Measurements from ENCODE around the gene CENPT. TPM values are rescaled to one million over a fixed set of nuclear protein-coding genes. Genes with fewer than 3 reads are reported as not detected.

The CENPT gene
- total and polyA plus RNA-seq, 2 of the 13 experiments (the other 11 are each of a cell fraction or from before 2014, with no cell fraction given), result 40.9 to 43.3 TPM

DNA sequence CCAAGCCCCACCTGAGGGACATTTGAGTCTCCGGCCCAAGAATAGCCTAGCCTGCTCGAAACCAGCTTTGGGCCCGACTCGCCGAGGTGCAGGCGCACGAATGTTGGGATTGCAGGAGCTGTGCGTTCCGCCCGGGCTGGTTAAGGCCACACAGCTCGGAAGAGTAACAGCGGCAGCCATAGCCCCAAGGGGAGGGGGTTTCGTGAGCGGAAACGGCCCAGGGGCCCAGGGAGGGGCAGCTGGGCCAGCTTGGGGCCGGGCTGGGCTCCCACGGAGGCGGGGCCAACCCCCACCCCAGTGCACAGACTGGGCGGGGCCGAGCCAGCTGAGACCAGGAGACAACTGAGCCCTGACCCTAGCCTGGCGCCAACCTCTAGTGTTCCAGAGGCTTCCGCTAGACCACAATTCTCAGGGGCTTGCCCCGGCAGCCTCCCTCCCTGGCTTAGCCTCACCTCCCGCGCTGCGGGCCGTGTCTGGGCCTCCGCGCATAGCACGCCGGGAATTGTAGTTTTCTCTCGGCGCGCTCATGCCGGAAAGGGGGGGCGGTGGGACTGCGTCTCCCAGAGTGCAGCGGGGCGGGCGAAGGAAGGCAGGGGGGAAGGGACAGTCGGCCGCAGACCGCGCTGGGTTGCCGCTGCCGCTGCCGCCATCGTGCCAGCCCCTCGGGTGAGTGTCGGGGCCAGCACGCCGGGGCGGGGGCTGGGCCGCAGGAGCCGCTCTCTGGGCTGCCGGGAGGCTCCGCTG is 1.0 kb downstream of the CENPT start, which contains the start of gene NUTF2 (continued):
- TF ChIP-seq ZNF792 (CRISPR knock-in tag; IDR thresholded peaks at IDR 0.05) (peak; percentile 89; the same call in 1 of the 2 replicates), ZNF790 (CRISPR knock-in tag; IDR thresholded peaks at IDR 0.05; ENCODE audit: borderline replicate concordance) (peak; percentile 48; the same call in 1 of the 2 replicates), HDAC2 (CRISPR knock-in tag; IDR thresholded peaks at IDR 0.05) (peak; percentile 87), NR2F1 (CRISPR knock-in tag; IDR thresholded peaks at IDR 0.05) (peak; percentile 39 to 58; a peak in 3 of 4 replicates), MLLT10 (CRISPR knock-in tag; IDR thresholded peaks at IDR 0.05) (no peak), DR1 (CRISPR knock-in tag; IDR thresholded peaks at IDR 0.05) (peak; percentile 29; the same call in 1 of the 2 replicates), CC2D1A (CRISPR knock-in tag; IDR thresholded peaks at IDR 0.05) (0 out of 2 replicates have a peak, but pooled peaks have one; percentile 43), GLI4 (CRISPR knock-in tag; IDR thresholded peaks at IDR 0.05; ENCODE audit: borderline replicate concordance) (no peak), HNRNPL (IDR thresholded peaks at IDR 0.05; ENCODE audit: low read depth, low read length) (peak; percentile 74), PAWR (CRISPR knock-in tag; IDR thresholded peaks at IDR 0.05; ENCODE audit: borderline replicate concordance) (0 out of 2 replicates have a peak, but pooled peaks have one; percentile 41), ZNF446 (CRISPR knock-in tag; IDR thresholded peaks at IDR 0.05) (0 out of 2 replicates have a peak, but pooled peaks have one; percentile 24)
- TF ChIP-seq, protein P1, sequence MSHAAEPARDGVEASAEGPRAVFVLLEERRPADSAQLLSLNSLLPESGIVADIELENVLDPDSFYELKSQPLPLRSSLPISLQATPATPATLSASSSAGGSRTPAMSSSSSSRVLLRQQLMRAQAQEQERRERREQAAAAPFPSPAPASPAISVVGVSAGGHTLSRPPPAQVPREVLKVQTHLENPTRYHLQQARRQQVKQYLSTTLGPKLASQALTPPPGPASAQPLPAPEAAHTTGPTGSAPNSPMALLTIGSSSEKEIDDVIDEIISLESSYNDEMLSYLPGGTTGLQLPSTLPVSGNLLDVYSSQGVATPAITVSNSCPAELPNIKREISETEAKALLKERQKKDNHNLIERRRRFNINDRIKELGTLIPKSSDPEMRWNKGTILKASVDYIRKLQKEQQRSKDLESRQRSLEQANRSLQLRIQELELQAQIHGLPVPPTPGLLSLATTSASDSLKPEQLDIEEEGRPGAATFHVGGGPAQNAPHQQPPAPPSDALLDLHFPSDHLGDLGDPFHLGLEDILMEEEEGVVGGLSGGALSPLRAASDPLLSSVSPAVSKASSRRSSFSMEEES (CRISPR knock-in tag; IDR thresholded peaks at IDR 0.05), result no peak
- TF ChIP-seq, protein P2, sequence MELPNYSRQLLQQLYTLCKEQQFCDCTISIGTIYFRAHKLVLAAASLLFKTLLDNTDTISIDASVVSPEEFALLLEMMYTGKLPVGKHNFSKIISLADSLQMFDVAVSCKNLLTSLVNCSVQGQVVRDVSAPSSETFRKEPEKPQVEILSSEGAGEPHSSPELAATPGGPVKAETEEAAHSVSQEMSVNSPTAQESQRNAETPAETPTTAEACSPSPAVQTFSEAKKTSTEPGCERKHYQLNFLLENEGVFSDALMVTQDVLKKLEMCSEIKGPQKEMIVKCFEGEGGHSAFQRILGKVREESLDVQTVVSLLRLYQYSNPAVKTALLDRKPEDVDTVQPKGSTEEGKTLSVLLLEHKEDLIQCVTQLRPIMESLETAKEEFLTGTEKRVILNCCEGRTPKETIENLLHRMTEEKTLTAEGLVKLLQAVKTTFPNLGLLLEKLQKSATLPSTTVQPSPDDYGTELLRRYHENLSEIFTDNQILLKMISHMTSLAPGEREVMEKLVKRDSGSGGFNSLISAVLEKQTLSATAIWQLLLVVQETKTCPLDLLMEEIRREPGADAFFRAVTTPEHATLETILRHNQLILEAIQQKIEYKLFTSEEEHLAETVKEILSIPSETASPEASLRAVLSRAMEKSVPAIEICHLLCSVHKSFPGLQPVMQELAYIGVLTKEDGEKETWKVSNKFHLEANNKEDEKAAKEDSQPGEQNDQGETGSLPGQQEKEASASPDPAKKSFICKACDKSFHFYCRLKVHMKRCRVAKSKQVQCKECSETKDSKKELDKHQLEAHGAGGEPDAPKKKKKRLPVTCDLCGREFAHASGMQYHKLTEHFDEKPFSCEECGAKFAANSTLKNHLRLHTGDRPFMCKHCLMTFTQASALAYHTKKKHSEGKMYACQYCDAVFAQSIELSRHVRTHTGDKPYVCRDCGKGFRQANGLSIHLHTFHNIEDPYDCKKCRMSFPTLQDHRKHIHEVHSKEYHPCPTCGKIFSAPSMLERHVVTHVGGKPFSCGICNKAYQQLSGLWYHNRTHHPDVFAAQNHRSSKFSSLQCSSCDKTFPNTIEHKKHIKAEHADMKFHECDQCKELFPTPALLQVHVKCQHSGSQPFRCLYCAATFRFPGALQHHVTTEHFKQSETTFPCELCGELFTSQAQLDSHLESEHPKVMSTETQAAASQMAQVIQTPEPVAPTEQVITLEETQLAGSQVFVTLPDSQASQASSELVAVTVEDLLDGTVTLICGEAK (IDR thresholded peaks at IDR 0.05), result no peak
- TF ChIP-seq, protein P2 (CRISPR knock-in tag; IDR thresholded peaks at IDR 0.05), result peak; percentile 93
- TF ChIP-seq, protein P3, sequence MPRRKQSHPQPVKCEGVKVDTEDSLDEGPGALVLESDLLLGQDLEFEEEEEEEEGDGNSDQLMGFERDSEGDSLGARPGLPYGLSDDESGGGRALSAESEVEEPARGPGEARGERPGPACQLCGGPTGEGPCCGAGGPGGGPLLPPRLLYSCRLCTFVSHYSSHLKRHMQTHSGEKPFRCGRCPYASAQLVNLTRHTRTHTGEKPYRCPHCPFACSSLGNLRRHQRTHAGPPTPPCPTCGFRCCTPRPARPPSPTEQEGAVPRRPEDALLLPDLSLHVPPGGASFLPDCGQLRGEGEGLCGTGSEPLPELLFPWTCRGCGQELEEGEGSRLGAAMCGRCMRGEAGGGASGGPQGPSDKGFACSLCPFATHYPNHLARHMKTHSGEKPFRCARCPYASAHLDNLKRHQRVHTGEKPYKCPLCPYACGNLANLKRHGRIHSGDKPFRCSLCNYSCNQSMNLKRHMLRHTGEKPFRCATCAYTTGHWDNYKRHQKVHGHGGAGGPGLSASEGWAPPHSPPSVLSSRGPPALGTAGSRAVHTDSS (CRISPR knock-in tag; conservative IDR thresholded peaks at IDR 0.05), result peak; percentile 83; the same call in 1 of the 2 replicates
- TF ChIP-seq, protein P4, sequence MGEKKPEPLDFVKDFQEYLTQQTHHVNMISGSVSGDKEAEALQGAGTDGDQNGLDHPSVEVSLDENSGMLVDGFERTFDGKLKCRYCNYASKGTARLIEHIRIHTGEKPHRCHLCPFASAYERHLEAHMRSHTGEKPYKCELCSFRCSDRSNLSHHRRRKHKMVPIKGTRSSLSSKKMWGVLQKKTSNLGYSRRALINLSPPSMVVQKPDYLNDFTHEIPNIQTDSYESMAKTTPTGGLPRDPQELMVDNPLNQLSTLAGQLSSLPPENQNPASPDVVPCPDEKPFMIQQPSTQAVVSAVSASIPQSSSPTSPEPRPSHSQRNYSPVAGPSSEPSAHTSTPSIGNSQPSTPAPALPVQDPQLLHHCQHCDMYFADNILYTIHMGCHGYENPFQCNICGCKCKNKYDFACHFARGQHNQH (CRISPR knock-in tag; IDR thresholded peaks at IDR 0.05), result peak; percentile 70; the same call in 1 of the 2 replicates
